Activated CD8-positive, alpha-beta memory T cell treated with anti-CD3 and anti-CD28 coated beads for 4 hours (primary cell): ENCODE data around the gene NHS.
A peak's percentile ranks its signal among the peaks of the same experiment; 100 is the strongest.

ENCODE experiments used
- DNase-seq, 2 donors: peaks; one replicate each; pipeline ENCODE4 v3.0.0-alpha.2; 2020; ENCODE audit warnings: low read depth in 2 of 2

NHS gene

DNA sequence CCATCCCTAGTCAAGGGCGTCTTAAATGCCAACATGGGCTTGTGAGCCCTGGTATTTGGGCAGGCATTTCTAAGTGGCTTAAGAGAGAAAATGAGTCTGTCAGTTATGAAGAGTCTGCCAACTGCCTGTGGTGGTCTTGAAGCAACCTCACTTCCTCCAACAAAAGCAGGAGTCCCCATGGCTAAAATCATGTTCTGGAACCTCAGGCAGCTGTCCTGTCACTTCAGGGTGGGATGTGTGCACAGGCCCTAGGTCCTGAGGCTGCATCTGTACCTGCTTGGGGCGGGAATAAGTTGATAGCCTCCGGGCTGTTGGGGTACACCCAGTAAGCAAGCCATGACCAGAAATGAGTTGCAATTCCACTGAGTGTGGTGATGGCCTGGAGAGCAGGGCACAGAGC, 247.3 kb downstream of the NHS start:
- no peak for DNase-seq

DNA sequence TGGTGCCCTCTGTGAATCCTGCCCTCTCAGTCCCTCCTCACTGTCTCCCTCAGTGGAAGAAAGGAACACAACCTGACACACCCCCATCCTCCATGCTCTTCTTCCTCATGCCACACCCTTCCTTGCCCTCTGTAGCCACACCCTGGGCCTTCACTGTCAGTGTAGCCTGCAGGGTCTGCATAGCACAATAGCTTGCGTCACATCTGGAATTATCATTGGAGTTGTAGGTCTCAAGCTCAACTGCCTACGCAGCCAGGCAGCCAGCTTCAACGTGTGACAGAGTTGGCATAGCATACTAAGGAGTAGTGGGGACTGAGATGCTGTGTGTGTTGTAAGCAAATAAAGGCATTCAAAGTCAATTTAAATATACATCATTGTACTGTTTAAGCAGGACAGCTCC, 248.8 kb downstream of the NHS start:
- DNase-seq = no peak

DNA sequence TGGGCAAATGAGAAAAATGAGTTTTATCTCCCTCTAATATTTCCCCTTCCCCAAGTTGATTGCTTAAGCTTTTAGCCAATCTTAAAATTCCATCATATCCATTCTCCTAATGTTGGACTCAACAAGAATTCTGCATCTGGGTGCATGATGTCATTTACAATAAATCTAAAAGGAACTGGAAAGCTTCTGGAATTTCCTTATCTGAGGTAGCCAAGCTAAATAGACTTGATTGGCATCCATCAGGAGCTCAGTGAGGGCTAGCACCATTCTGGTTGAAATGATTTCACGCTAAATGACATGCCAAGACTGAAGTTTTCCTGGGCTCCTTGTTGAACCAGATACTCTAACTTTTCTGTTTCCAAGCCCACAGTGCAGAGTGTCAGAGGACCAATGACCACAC, 252.0 kb downstream of the NHS start:
- DNase-seq = no peak

DNA sequence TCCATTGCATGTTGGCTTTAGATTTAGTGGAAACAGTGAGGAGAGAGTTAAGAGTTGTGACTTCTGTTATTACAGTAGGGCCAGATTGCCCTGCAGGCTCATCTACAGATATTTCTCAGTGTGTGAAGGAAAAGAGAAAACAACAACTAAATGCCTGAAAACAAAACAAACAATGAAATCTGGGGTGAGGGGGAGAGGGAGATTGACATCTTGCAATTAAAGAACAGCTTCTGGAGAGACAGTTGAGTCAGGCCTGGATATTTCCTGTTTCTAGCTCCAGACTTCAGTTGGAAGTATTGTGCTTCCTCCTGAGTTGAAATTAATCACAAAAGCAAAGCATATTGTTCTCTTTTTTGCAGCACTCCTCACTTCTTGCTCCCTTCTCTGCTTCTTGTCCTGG, 254.0 kb downstream of the NHS start:
- no peak for DNase-seq

DNA sequence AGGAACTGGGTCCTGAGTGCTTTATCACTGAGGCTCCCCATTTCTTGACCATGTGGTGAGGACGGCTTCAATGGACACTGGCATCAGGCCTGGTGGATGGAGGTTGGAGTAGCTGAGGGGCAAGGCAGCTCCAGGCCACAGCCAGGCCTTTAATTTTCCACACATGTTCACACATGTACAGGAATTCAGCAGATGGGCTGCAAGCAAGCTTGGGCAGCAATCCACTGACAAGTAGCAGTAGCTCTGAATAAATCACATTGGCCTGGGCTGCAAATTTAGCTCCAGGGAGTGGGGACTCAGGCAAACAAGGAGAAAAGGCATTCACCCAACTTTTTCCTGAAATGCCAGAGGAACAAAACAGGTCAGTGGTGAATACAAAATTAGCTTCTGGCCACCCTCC, 254.5 kb downstream of the NHS start:
- DNase-seq = no peak

DNA sequence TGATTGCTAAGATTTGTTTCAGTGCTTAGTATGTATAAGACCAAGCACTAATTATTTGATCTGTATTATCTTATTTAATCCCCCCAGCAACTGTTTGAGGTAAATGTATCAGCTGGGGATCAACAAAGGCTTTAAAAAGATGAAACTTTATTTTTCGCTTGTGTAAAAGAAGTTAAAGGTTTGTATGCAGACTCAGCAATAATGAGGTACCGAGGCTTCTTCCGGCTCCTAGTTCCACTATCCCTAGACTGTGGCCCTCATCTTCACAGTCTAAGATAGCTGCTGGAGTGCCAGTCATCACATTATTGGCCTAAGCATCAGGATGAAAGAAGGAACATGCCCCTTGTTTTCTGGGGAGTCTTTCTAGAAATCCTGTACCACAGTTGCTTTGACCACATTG, 256.6 kb downstream of the NHS start:
- no peak for DNase-seq

DNA sequence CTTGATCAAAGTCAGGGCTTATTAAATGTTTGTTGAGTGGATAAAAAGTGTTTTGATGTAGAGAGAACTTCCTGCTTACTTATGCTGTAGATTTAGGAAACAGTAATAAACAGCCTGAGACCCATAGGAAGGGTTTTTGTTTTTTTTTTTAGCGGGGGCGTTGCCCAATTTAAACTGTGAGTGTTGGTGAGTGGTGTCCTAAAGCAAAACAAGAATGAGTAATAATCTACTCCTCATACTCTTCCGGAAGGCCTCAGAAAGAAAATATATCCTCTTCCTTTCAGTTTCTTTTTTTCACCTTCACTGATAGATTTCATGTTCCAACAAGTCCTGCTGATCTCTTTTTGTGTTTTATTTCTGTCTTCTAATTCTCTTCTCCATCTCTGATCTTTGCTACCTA, 257.9 kb downstream of the NHS start:
- DNase-seq = no peak

DNA sequence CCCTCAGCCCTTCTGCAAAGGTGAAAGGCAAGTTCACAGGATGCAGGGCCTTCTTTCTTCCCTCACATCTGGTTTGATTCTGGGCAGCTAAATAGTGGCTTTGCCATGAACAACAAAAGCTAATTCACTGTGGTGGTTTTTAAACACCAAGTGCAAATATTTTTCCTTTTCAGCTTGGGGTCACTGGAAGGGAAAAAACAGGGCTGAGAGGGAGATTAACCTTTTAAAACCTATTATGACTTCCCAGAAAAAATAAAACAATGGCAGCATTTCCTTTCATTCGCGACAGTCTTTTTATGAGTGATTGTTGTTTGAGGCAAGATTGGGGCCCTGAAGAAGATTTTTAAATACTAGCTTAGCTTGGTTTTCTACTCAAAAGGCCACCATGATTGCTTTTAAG, 258.5 kb downstream of the NHS start:
- no peak for DNase-seq

DNA sequence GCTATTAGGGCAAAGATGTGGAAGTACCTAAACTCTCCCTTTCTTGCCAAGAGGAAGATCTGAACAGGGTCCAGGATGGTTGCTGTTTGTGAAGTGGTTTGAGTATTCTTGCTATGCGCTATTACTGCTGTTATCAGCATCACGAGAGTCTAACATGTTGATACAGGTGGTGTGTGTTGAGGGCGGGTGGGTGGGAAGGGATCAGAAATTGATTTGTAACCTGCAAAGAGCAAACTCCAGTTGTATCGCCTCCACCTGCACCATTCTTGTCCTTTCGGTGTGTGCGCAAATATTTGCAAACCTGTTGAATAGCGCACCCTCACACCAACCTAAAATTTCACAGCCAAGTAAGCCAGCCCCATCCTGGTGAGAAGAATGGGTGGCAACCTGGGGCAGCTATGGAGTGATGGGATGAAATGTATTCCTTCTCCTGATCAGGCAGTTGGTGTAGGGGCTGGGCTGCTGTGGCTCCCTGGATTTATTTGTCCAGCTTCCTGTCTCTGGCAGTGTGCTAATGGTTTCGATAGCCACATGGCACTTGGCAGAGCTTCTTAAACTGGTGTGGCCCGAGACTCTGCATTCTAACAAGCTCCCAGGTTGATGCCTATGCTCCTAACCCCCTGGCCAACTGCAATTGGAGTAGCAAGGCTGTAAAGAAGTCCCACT, 259.7 kb downstream of the NHS start:
- no peak for DNase-seq

DNA sequence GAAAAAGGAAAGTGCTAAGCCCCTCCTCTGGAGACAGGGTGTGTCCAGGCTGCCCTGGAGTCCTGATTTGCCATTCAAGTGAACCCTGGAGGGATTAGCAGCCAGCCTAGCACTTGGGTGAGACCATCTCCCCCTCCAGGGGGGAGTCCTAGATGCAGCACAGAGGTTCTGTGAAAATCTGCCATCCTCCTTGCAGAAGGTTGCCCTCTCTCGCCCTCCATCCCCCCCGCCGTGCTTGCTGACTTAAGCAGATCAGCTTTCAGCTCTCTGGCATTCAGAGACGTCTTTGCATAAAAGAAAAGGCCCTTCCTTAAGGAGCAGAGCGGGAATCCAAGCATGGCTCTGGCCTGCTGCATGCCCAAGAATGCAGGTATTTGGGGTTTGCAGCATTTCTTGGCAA, 260.2 kb downstream of the NHS start:
- DNase-seq = no peak

DNA sequence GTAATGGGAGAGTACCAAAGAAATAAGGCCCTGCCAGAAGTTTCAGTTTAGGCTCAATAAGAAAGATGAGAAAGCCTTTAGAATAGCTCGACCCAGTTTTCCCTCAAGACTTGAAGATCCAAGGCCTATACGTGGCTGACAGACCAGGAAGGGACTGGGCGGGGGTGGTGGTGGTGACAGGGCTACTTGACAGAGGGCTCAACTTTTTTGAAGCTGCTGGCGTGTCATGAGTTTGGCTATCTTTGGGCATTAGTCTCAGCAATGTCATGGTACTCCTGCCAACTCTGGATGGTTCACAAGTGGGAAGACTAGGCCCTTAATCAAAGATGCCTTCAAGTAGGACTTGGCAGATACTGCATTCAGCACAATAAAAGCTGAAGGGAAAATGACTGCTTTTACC, 262.2 kb downstream of the NHS start:
- DNase-seq = no peak

DNA sequence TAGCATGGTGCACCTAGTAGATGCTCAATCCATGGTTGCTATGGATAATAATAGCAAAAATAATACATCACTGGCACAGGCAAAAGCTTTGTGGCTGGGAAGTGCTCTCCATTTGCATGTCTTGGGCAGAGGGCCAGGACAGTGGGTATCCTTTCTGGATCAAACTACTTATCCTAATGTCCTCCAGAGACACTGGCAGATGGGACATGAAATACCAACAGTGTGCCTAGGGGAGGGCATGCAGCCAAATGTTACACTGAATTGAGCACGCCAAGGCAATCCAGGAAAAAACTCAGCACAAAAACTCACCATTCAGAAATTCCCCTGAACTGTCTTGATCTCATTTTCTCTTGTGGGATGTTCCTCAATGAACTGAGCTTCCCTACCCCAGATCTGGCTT, 263.7 kb downstream of the NHS start:
- DNase-seq = no peak

DNA sequence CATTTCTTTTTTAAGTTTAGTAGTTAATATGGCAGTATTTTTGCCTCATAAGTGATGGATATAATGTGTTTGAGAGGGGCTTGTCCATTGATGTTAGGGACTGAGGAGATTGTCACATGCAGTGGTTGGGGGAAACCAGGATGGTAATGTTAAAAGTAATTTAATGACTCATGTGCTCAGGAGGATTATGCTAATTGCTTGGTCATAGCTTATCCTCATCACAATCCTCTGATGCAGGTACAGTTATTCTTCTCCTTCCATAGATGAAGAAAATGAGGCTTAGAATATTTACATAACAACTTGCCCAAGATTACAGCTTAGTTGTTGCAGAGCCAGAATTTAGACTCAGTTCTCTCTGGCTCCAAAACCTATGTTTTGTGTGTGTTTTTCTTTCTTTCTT, 267.9 kb downstream of the NHS start:
- DNase-seq = no peak

DNA sequence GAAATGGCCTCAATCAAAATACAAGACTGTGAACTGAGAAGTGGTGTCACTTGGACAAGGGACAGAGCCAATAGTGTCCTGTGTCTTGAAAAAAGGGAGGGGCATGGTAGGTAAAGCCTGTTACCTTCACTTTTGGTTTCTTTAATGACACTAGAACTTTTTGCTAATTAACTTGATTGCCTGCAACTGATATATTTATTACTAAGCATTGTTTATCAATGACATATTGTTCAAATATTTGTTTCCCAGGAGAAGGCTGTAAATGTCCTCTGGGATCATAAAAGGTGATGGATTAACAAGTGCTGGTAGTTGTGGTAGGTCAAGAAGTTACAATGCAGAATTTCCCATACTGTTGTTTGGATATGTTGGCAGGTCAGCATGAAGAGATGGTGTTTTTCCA, 268.5 kb downstream of the NHS start:
- no peak for DNase-seq

DNA sequence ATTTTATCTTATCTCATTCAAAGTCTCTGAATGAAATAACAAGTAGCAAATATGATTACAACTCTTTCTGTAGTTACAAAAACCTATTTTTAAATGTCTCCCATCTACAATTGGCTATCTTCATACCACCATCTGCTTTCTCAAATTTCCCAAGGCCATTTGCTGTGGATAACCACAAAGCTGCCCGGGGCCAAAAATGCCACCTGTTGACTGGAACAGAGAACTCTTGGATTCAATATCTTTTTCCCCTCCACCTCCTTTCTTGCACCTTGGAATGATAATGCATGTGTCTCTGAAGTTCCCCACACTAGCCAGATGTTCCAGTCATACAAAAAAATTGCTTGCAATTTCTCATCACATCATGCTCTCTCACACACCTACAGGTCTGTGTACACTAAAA, 269.0 kb downstream of the NHS start:
- DNase-seq = no peak

DNA sequence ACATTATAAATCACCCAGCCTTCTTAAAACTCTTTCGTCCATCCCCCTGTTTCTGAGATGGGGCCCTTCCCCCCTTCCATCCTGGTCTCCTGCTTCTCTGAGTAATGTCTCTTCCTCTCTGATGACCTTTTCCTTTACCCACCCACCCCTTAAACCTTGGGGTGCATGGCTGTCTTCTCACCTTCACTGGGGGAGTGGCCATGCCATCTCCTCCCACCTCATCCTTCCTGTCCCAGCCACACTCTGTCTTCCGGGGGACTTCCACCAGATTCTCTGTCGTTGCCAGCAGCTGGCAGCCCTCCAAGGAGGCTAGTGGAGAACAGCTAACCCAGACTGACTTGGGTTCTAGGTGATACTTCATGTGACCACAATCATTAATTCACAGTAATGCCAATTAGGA, 279.1 kb downstream of the NHS start:
- DNase-seq = peak; percentile 7 to 11

DNA sequence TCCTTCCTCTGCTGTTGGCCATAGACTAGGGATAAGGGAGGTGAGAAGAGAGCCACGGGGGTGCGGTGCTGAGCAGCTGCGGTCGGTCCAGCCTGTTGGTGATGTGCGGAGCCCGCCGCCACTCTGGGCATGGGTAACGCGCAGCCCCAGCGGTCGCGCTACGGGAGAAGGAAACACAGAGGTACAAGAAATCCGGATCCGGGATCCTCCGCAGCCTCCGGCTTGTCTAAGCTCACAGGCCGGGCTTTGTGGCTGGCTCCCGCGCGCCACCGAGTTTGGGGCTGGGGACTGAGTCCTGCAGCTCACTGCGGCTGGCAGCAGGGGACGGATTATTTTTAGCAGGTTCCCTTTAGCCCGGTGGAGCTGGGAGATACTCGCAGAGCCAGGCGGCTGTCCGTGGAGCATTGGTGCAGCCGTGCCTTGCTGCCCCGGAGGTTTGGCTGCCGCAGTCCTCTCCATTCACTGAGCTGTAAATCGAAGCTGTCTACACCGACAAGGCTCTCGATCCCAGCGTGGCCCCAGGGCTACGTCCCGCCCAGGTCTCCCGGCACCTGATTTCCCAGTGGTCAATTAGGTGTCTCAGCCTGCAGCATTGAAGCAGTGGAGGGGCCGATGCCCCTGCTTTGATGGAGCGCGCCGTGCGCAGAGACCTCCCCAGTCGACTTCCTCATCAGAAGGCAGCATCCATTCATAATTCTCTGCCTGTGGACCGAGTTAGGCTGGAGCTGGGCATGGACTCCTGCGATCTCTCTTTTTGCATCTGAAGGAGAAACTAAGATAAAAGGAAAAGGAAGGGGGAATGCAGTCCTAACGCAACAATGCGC, 280.4 kb downstream of the NHS start:
- DNase-seq = no peak

DNA sequence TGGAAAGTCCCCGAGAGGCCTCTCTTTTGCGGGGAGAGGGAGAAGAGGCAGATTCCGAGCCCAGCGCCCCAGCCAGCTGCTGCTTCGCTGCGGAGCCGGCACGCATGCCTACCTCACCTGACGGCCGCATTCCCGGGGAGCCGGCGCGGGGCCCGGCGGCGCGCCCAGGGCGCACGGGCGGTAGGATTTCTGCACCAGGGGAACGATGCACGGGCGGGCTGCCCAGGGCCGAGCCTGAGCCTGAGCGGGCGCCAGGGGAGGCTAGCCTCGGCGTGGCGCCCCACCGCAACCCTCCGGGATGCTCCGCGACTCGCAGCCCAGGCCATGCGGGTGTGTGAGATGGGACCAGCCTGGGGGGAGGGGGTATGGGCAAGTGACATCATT, 281.0 kb downstream of the NHS start:
- DNase-seq = no peak

DNA sequence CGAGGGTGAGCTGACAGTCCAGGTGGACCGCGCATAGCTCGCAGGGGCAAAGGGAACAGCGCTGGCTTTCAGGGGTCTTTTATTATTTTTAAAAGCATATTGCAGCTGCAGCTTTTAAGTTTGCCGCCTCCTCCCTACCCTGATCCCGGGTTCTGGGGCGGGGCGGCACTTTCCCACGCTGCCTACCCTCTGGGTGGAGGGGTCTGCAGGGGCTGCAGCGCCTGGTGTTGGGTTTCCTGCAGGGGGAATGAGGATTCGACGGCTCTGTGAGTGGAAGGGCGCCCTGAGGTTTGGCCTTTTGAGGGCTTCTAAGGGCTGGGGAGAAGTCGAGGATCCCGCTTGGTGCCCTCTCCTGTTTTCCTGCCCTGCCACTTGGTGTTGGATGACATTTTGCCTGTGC, 281.6 kb downstream of the NHS start:
- DNase-seq = no peak

DNA sequence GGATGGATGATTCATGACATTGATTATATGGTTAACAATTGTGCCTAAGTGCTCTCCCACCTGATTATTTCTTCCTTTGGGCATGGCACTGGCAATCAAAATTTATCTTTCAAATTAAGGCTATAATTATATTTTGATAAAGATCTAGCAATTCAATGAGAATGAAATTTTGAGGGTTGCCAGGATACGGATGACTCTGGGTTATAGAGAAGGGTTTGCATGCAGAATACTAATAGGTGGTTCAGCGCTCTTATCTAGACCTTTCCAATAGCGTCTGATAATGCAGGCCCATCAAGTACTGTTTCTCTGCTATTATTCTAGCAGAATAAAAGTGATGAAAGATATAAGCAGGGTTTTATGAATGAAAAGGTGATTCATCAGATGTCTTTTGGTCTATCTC, 287.4 kb downstream of the NHS start:
- no peak for DNase-seq

DNA sequence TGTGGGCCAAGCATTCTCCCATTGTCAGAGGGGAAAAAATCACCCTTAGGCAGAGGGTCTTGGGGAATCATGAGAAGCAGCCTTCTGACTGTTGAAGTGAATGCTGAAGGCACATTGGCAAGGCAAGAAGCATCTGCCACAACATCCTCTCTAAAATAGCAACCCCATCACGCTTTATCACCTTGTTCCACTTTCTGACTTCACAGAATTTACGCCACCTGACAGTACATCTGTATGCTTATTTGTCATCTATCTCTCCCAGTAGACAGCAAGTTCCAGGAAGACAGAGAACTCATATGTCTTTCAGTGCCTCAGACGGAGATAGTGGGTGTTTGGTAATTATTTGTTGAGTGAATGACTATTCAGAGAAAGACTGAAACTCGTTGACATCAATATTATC, 293.9 kb downstream of the NHS start:
- DNase-seq = no peak

DNA sequence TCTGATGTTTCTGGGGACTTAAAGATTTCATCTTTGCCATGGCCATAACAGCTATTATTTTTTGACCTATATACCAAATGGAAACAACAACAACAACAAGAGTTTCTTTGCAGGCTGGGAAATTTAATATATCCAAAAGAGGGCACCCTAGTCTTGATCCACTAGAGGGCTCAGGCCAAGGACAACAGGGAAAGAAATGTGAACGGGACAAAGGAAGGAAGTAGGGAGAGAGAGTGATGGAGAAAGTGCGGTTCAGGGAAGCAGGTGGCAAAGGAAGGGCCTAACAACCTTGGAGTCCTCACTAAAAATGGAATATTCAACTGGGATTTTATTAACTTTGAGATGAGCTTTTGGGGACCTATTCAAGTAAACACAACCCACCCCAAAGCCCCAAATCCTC, 294.5 kb downstream of the NHS start:
- no peak for DNase-seq

DNA sequence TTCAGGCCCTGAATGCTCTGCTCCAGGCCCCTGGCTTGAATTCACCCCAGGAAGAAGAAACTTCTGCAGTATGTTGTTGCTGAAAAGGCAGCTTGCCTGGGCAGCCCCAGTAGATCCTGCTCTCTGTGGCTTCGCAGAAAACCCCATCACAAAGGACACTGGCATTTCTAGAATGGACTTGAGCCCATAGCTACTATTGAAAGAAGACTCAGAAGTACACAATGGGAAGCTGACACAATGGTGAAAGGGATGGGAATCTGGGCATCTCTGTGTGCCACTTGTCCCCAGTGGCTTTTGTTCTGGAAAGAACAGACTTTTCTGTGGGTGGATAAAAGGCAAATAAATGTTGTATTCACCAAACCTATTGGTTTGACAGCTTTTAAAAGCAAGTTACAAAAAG, 294.9 kb downstream of the NHS start:
- DNase-seq = no peak

DNA sequence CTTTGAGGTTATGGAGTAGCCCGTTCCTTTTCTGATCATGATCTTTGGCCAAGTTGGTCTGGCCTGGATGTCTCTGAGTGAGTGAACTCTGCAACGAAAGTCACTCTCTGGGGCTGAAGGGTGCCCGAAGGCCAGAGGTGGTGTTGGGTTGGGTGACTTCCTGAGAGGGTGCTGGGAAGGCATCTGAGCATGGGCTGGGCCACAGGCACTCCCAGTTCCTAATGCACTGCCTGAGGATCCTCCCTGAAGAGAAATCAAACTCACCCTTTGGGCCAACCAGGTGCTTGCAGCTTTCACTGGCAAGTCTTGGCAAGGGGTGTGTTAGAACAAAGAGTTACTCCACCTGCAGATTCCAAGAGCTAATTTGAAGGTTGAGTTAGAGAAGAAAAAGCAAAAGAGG, 295.9 kb downstream of the NHS start:
- no peak for DNase-seq
